ENCODE measurements around the gene PAFAH1B2. TPM values are rescaled to one million over a fixed set of nuclear protein-coding genes. Genes with fewer than 3 reads are reported as not detected.
"Not testable (repeated sequence)": the region's sequence is repeated elsewhere in the genome, so short reads cannot be mapped to it uniquely, and the experiment has no call there.

The PAFAH1B2 gene
- polyA plus RNA-seq, 1 donor = 47.9 TPM

GRCh38 chr11:117204283-117205080, 60.4 kb downstream of the PAFAH1B2 start:
- DNase-seq = no peak
- H3K27ac ChIP-seq (ENCODE audit: low read length) = peak overlapping the region; percentile 40
- H3K36me3 ChIP-seq (ENCODE audit: control insufficient read depth, insufficient read depth, low read length) = peaks cover 27% of the 10 kb centered on the region
- 73% methylated on average over 2 of the region's 17 CpGs for WGBS (ENCODE audit: insufficient coverage, low lambda C conversion rate)
- no peaks in the 10 kb centered on the region for H3K27me3 ChIP-seq (ENCODE audit: control insufficient read depth, insufficient read depth, low read length)
- peaks cover 11% of the 10 kb centered on the region for H3K9me3 ChIP-seq (ENCODE audit: control insufficient read depth, low read depth, low read length)
- no peaks in the 10 kb centered on the region for H3K4me1 ChIP-seq (ENCODE audit: control insufficient read depth, insufficient read depth, low read length)
- no peak overlapping the region for H3K4me3 ChIP-seq (ENCODE audit: low read length)

DNA sequence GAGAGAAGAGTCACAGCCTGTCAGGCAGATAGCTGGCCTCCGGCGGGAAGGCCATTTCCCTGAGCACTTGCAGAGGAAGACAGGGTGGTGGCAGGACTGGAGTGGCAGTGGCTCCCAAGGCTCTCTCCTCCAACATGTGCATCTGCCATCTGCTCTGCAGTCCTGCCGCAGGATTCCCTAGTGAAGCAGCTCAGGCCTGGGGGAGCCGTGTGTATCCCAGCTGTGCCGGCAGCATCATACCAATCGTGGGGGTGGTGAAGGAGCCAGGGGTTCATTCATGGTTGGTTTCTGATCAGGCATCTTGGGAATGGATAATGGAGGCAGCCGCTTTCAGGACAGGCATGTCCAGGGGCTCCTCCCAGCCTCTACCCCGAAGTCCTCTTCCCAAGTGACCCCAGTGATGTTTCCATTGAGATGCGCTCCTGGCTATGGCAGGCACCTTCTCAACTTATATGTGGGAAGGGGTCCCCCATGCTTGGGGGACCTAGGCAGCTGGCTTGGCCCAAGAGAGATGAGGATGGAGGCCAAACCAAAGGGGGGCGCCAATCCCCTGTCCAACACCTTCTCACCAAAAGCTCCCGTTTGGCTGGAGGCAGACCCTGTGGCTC, 61.2 kb downstream of the PAFAH1B2 start:
- Histone ChIP-seq H3K9me3 (ENCODE audit: control insufficient read depth, low read depth, low read length) (peaks cover 11% of the 10 kb centered on the region), H3K4me3 (ENCODE audit: low read length) (no peak overlapping the region), H3K4me1 (ENCODE audit: control insufficient read depth, insufficient read depth, low read length) (no peaks in the 10 kb centered on the region), H3K27ac (ENCODE audit: low read length) (no peak overlapping the region), H3K27me3 (ENCODE audit: control insufficient read depth, insufficient read depth, low read length) (no peaks in the 10 kb centered on the region), H3K36me3 (ENCODE audit: control insufficient read depth, insufficient read depth, low read length) (peaks cover 27% of the 10 kb centered on the region)
- no peak for DNase-seq
- WGBS (ENCODE audit: insufficient coverage, low lambda C conversion rate) = no CpG with 5 or more reads among the region's 11 CpGs

- H3K4me3 ChIP-seq (ENCODE audit: low read length); DNase-seq; H3K4me1 ChIP-seq (ENCODE audit: control insufficient read depth, insufficient read depth, low read length); H3K27me3 ChIP-seq (ENCODE audit: control insufficient read depth, insufficient read depth, low read length); H3K27ac ChIP-seq (ENCODE audit: low read length): not testable (repeated sequence)
- peaks cover 11% of the 10 kb centered on the region for H3K9me3 ChIP-seq (ENCODE audit: control insufficient read depth, low read depth, low read length)
- no CpG with 5 or more reads among the region's 8 CpGs for WGBS (ENCODE audit: insufficient coverage, low lambda C conversion rate)
- H3K36me3 ChIP-seq (ENCODE audit: control insufficient read depth, insufficient read depth, low read length) = peaks cover 27% of the 10 kb centered on the region
Measured at GRCh38 chr11:117206111-117206510, 62.0 kb downstream of the PAFAH1B2 start.

DNA sequence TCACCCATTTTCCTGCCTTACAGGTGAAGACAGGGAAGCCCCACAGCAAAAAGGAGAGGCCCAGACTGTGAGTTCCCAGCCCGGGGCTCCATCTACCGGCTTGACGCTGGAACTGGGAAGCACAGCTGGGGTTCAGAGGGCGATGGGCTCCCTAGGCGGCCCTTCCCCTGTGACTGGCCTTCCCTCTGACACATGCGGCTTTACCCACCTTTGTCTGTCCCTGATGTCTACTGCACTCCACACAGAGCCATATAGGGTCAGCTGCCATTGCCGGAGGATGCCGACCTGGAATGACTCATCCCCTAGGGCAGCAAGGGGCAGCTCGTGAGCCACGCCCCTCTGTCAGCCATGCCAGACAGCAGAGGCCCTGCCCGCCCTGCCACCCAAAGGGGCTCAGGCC, 62.8 kb downstream of the PAFAH1B2 start:
- H3K27ac ChIP-seq (ENCODE audit: low read length); H3K4me1 ChIP-seq (ENCODE audit: control insufficient read depth, insufficient read depth, low read length); H3K4me3 ChIP-seq (ENCODE audit: low read length); DNase-seq; H3K27me3 ChIP-seq (ENCODE audit: control insufficient read depth, insufficient read depth, low read length): not testable (repeated sequence)
- Histone ChIP-seq H3K9me3 (ENCODE audit: control insufficient read depth, low read depth, low read length) (peaks cover 11% of the 10 kb centered on the region), H3K36me3 (ENCODE audit: control insufficient read depth, insufficient read depth, low read length) (peaks cover 27% of the 10 kb centered on the region)
- WGBS (ENCODE audit: insufficient coverage, low lambda C conversion rate) = no CpG with 5 or more reads among the region's 11 CpGs

- not testable (repeated sequence) for H3K4me1 ChIP-seq (ENCODE audit: control insufficient read depth, insufficient read depth, low read length); H3K27ac ChIP-seq (ENCODE audit: low read length); H3K27me3 ChIP-seq (ENCODE audit: control insufficient read depth, insufficient read depth, low read length); DNase-seq; H3K4me3 ChIP-seq (ENCODE audit: low read length)
- Histone ChIP-seq H3K9me3 (ENCODE audit: control insufficient read depth, low read depth, low read length) (peaks cover 11% of the 10 kb centered on the region), H3K36me3 (ENCODE audit: control insufficient read depth, insufficient read depth, low read length) (peaks cover 26% of the 10 kb centered on the region)
- no CpG with 5 or more reads among the region's 5 CpGs for WGBS (ENCODE audit: insufficient coverage, low lambda C conversion rate)
Measured at GRCh38 chr11:117207481-117207880, 63.4 kb downstream of the PAFAH1B2 start.

DNA sequence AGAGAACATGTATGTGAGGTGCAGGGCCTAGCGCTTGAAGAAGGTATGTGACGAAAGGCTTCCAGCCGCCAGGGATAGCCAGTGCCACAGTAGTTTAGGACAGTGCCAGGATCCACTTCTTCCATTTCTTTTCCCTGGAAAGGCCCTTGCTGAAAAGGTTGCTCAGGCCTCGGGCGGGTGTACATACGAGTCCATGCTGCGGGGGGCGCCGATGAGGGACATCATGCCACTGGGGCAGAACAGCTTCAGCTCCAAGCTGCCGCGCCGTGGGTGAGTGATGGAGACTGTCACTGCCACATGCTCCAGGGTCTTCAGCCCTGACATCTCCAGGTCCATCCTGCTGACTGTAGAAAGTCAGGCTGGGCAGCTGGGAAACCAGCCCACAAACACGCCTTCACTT, 64.6 kb downstream of the PAFAH1B2 start:
- H3K27me3 ChIP-seq (ENCODE audit: control insufficient read depth, insufficient read depth, low read length) = not testable (repeated sequence)
- H3K36me3 ChIP-seq (ENCODE audit: control insufficient read depth, insufficient read depth, low read length) = peaks cover 29% of the 10 kb centered on the region
- no CpG with 5 or more reads among the region's 13 CpGs for WGBS (ENCODE audit: insufficient coverage, low lambda C conversion rate)

DNA sequence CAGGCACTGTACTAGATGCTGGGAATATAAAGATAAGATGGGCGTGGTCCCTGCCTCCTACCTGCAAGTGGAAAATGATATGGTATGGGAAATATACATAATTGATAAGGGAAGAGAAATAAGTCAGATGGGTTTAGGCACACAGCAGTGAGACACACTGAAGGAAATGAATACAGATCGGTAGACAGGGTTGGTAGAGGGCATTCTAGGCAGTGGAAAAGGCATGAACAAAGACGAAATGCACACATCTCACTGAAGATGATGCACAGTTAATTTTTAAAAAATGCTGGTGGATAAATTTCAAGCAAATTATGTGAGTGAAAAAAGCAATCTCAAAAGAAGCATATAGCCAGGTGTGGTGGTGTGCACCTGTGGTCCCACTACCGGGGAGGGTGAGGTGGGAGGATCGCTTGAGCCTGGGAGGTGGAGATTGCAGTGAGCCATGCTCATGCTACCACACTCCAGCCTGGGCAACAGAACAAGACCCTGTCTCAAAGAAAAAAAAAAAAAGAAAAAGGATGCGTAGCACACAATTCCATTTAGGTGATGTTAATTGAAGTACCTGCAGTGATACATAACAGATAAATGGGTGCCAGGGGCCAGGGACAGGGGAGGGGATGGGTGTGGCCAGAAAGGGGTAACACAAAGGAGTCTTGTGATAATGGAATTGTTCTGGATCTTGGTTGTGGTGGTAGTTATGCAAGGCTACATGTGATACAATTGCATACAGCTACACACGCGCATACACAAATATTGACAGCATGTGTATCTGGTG, 65.5 kb downstream of the PAFAH1B2 start:
- WGBS (ENCODE audit: insufficient coverage, low lambda C conversion rate) = 93% methylated on average over 3 of the region's 8 CpGs
- H3K36me3 ChIP-seq (ENCODE audit: control insufficient read depth, insufficient read depth, low read length) = peaks cover 25% of the 10 kb centered on the region
- H3K27ac ChIP-seq (ENCODE audit: low read length) = not testable (repeated sequence)

More for the DNA sequence above, 64.6 kb downstream of the PAFAH1B2 start:
- not testable (repeated sequence) for DNase-seq; H3K27ac ChIP-seq (ENCODE audit: low read length); H3K4me3 ChIP-seq (ENCODE audit: low read length); H3K4me1 ChIP-seq (ENCODE audit: control insufficient read depth, insufficient read depth, low read length); H3K9me3 ChIP-seq (ENCODE audit: control insufficient read depth, low read depth, low read length)

GRCh38 chr11:117210620-117211019, 66.5 kb downstream of the PAFAH1B2 start:
- no CpG with 5 or more reads among the region's 3 CpGs for WGBS (ENCODE audit: insufficient coverage, low lambda C conversion rate)
- Histone ChIP-seq H3K4me1 (ENCODE audit: control insufficient read depth, insufficient read depth, low read length) (no peaks in the 10 kb centered on the region), H3K9me3 (ENCODE audit: control insufficient read depth, low read depth, low read length) (no peaks in the 10 kb centered on the region), H3K27me3 (ENCODE audit: control insufficient read depth, insufficient read depth, low read length) (no peaks in the 10 kb centered on the region), H3K27ac (ENCODE audit: low read length) (no peak overlapping the region), H3K36me3 (ENCODE audit: control insufficient read depth, insufficient read depth, low read length) (peaks cover 18% of the 10 kb centered on the region), H3K4me3 (ENCODE audit: low read length) (no peak overlapping the region)
- DNase-seq = no peak

More for the DNA sequence above, 65.5 kb downstream of the PAFAH1B2 start:
- not testable (repeated sequence) for H3K27me3 ChIP-seq (ENCODE audit: control insufficient read depth, insufficient read depth, low read length); H3K4me1 ChIP-seq (ENCODE audit: control insufficient read depth, insufficient read depth, low read length); DNase-seq; H3K4me3 ChIP-seq (ENCODE audit: low read length); H3K9me3 ChIP-seq (ENCODE audit: control insufficient read depth, low read depth, low read length)

- H3K27me3 ChIP-seq (ENCODE audit: control insufficient read depth, insufficient read depth, low read length) = no peaks in the 10 kb centered on the region
- no peaks in the 10 kb centered on the region for H3K4me1 ChIP-seq (ENCODE audit: control insufficient read depth, insufficient read depth, low read length)
- no peak overlapping the region for H3K27ac ChIP-seq (ENCODE audit: low read length)
- no peak overlapping the region for H3K4me3 ChIP-seq (ENCODE audit: low read length)
- H3K36me3 ChIP-seq (ENCODE audit: control insufficient read depth, insufficient read depth, low read length) = peaks cover 35% of the 10 kb centered on the region
- no peaks in the 10 kb centered on the region for H3K9me3 ChIP-seq (ENCODE audit: control insufficient read depth, low read depth, low read length)
- WGBS (ENCODE audit: insufficient coverage, low lambda C conversion rate) = 100% methylated on average over 2 of the region's 11 CpGs
- no peak for DNase-seq
Measured at GRCh38 chr11:117212697-117213355, 68.7 kb downstream of the PAFAH1B2 start.

Data from large intestine (tissue), 3 donors.